Measurements from ENCODE around the gene CACNA2D3. TPM values are rescaled to one million over a fixed set of nuclear protein-coding genes. Genes with fewer than 3 reads are reported as not detected.
A peak's percentile ranks its signal among the peaks of the same experiment; 100 is the strongest.

Gene CACNA2D3
- total and polyA plus RNA-seq, 2 experiments from 2014 or later: 1.1 to 2.5 TPM

GRCh38 chr3:54312156-54312899, 190.0 kb downstream of the CACNA2D3 start:
- Histone ChIP-seq H3K4me1 (ENCODE audit: insufficient read depth) (no peaks in the 10 kb centered on the region), H4K20me1 (ENCODE audit: insufficient read depth, poor library complexity, severe bottlenecking) (no peaks in the 10 kb centered on the region), H3K27me3 (peaks cover 8% of the 10 kb centered on the region), H3K4me2 (no peak overlapping the region), H3K27ac (no peak overlapping the region), H3K36me3 (replicated peaks; ENCODE audit: insufficient read depth, low read depth) (no peaks in the 10 kb centered on the region), H3K9me2 (replicated peaks; ENCODE audit: insufficient read depth) (no peaks in the 10 kb centered on the region), H2AFZ (no peak overlapping the region), H3K4me3 (no peak overlapping the region), H3K79me2 (no peaks in the 10 kb centered on the region), H3K9me3 (ENCODE audit: low read depth) (no peaks in the 10 kb centered on the region)
- no peak for DNase-seq (ENCODE audit: low spot score)
- TF ChIP-seq EZH2phosphoT487 (IDR thresholded peaks at IDR 0.05; ENCODE audit: low read depth, severe bottlenecking, unreplicated experiment): no peak
- TF ChIP-seq EZH2 (IDR thresholded peaks at IDR 0.05; ENCODE audit: borderline replicate concordance): no peak
- TF ChIP-seq CTCF (IDR thresholded peaks at IDR 0.05; ENCODE audit: poor library complexity): no peak
- WGBS (ENCODE audit: low lambda C conversion rate, missing lambda C conversion rate): 75% methylated on average over 9 of the region's 9 CpGs

DNA sequence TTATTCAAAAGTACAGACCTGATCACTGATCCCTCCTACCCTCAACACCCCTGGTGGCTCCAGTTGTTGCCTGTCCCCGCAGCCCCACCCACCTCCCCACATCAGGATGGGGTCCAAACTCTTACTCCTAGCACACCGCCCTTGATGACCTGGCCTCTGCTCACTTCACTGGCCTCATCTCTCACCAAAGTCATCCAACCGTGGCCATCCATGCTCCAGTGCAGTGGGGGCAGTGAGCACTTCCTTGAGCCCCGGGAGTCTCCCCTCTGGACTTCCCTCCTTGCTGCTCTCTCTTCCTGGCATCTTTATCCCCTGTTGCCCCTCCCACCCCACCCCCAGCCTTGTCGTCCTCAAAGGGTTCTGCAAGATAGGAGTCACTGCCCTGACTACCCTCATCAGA, 191.1 kb downstream of the CACNA2D3 start:
- Histone ChIP-seq H3K79me2 (no peaks in the 10 kb centered on the region), H3K27me3 (peaks cover 8% of the 10 kb centered on the region), H4K20me1 (ENCODE audit: insufficient read depth, poor library complexity, severe bottlenecking) (no peaks in the 10 kb centered on the region), H3K9me2 (replicated peaks; ENCODE audit: insufficient read depth) (no peaks in the 10 kb centered on the region), H3K4me1 (ENCODE audit: insufficient read depth) (no peaks in the 10 kb centered on the region), H3K4me2 (no peak overlapping the region), H3K36me3 (replicated peaks; ENCODE audit: insufficient read depth, low read depth) (no peaks in the 10 kb centered on the region), H2AFZ (no peak overlapping the region), H3K27ac (no peak overlapping the region), H3K9me3 (ENCODE audit: low read depth) (no peaks in the 10 kb centered on the region), H3K4me3 (no peak overlapping the region)
- no peak for TF ChIP-seq CTCF (IDR thresholded peaks at IDR 0.05; ENCODE audit: poor library complexity)
- no peak for TF ChIP-seq EZH2 (IDR thresholded peaks at IDR 0.05; ENCODE audit: borderline replicate concordance)
- TF ChIP-seq EZH2phosphoT487 (IDR thresholded peaks at IDR 0.05; ENCODE audit: low read depth, severe bottlenecking, unreplicated experiment): no peak
- 93% methylated on average over 5 of the region's 5 CpGs for WGBS (ENCODE audit: low lambda C conversion rate, missing lambda C conversion rate)
- DNase-seq (ENCODE audit: low spot score): no peak

- no peak overlapping the region for H2AFZ ChIP-seq
- TF ChIP-seq EZH2phosphoT487 (IDR thresholded peaks at IDR 0.05; ENCODE audit: low read depth, severe bottlenecking, unreplicated experiment) (no peak), CTCF (IDR thresholded peaks at IDR 0.05; ENCODE audit: poor library complexity) (no peak), EZH2 (IDR thresholded peaks at IDR 0.05; ENCODE audit: borderline replicate concordance) (no peak)
- DNase-seq (ENCODE audit: low spot score): peak; percentile 60
Observed at GRCh38 chr3:54321520-54321919, 199.2 kb downstream of the CACNA2D3 start.

More at GRCh38 chr3:54321520-54321919, 199.2 kb downstream of the CACNA2D3 start:
- Histone ChIP-seq H3K4me2 (peak overlapping the region; percentile 61), H3K4me1 (ENCODE audit: insufficient read depth) (peaks cover 12% of the 10 kb centered on the region), H3K27ac (peak overlapping the region; percentile 75), H3K9me2 (replicated peaks; ENCODE audit: insufficient read depth) (no peaks in the 10 kb centered on the region), H3K27me3 (no peaks in the 10 kb centered on the region), H3K4me3 (no peak overlapping the region), H3K36me3 (replicated peaks; ENCODE audit: insufficient read depth, low read depth) (no peaks in the 10 kb centered on the region), H4K20me1 (ENCODE audit: insufficient read depth, poor library complexity, severe bottlenecking) (no peaks in the 10 kb centered on the region), H3K79me2 (no peaks in the 10 kb centered on the region), H3K9me3 (ENCODE audit: low read depth) (no peaks in the 10 kb centered on the region)
- WGBS (ENCODE audit: low lambda C conversion rate, missing lambda C conversion rate): 21% methylated on average over 5 of the region's 5 CpGs

Measured in hepatocyte (in vitro differentiated cells).